ENCODE measurements around the gene MRPL2. TPM values are rescaled to one million over a fixed set of nuclear protein-coding genes. Genes with fewer than 3 reads are reported as not detected.

MRPL2 gene
- polyA plus RNA-seq, 1 donor (not counting 4 experiments of a cell fraction or from before 2014, with no cell fraction given) = 27.4 TPM

DNA sequence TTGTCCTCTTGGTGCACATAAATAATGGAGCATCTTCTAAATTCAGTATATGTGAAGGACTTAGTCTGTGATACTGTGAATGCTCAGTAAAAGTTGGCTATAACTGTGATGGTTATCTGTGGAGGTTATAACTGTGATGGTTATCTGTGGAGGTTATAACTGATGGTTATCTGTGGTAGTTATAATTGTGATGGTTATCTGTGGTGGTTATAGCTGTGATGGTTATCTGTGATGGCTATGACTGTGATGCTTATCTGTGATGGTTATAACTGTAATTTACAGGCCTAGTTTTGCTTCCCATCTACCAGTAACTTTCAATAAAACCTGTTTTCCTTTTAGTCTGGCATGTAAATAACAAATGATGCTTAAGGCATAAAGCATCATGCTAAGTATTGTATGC lies 33.4 kb upstream of the MRPL2 start:
- TF ChIP-seq, protein P1, sequence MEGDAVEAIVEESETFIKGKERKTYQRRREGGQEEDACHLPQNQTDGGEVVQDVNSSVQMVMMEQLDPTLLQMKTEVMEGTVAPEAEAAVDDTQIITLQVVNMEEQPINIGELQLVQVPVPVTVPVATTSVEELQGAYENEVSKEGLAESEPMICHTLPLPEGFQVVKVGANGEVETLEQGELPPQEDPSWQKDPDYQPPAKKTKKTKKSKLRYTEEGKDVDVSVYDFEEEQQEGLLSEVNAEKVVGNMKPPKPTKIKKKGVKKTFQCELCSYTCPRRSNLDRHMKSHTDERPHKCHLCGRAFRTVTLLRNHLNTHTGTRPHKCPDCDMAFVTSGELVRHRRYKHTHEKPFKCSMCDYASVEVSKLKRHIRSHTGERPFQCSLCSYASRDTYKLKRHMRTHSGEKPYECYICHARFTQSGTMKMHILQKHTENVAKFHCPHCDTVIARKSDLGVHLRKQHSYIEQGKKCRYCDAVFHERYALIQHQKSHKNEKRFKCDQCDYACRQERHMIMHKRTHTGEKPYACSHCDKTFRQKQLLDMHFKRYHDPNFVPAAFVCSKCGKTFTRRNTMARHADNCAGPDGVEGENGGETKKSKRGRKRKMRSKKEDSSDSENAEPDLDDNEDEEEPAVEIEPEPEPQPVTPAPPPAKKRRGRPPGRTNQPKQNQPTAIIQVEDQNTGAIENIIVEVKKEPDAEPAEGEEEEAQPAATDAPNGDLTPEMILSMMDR (optimal IDR thresholded peaks at IDR 0.05 in 1 of 3, IDR thresholded peaks at IDR 0.05 in 1 of 3, conservative IDR thresholded peaks at IDR 0.05 in 1 of 3; ENCODE audit: extremely low read depth in 1 of 3, insufficient read depth in 2 of 3, low read length in 3 of 3) = no peak
- no peak for TF ChIP-seq EZH2 (IDR thresholded peaks at IDR 0.05; ENCODE audit: low read length)
- H2AFZ ChIP-seq (ENCODE audit: control insufficient read depth, low read length) = no peak overlapping the region
- peaks cover 77% of the 10 kb centered on the region for H3K79me2 ChIP-seq (ENCODE audit: control insufficient read depth, insufficient read depth, low read length)
- H3K9ac ChIP-seq (ENCODE audit: control insufficient read depth, extremely low read depth, insufficient read depth, low read length) = peak overlapping the region; percentile 74
- no peak for FAIRE-seq
- H3K9me3 ChIP-seq (ENCODE audit: control insufficient read depth, low read depth, low read length) = no peaks in the 10 kb centered on the region
- H3K27ac ChIP-seq (ENCODE audit: control insufficient read depth, insufficient read depth, low read length) = no peak overlapping the region
- no peaks in the 10 kb centered on the region for H3K9me1 ChIP-seq (ENCODE audit: control insufficient read depth, extremely low read depth, insufficient read depth, low read length)
- DNase-seq (ENCODE audit: low read depth, low spot score) = no peak
- H3K4me1 ChIP-seq (ENCODE audit: control insufficient read depth, extremely low read depth, insufficient read depth, low read length) = peaks cover 80% of the 10 kb centered on the region
- H3K27me3 ChIP-seq (ENCODE audit: control insufficient read depth, extremely low read depth, insufficient read depth, low read length) = no peaks in the 10 kb centered on the region
- peaks cover 0 to 5% of the 10 kb centered on the region in 2 experiments for H3K36me3 ChIP-seq (ENCODE audit: control insufficient read depth in 2 of 2, extremely low read depth in 1 of 2, insufficient read depth in 2 of 2, low read length in 2 of 2)
- no peaks in the 10 kb centered on the region for H4K20me1 ChIP-seq (ENCODE audit: control insufficient read depth, extremely low read depth, insufficient read depth, low read length)
- dilution Hi-C loops (cut with MboI; ENCODE audit: extremely low pct_ligation_motif_present, low sequenced_read_pairs) = no loop called here
- peak overlapping the region in 1 of 3 experiments; percentile 72 for H3K4me3 ChIP-seq (ENCODE audit: control insufficient read depth in 2 of 3, extremely low read depth in 1 of 3, insufficient read depth in 2 of 3, low read depth in 1 of 3, low read length in 3 of 3)
- H3K4me2 ChIP-seq (ENCODE audit: control insufficient read depth, extremely low read depth, insufficient read depth, low read depth, low read length) = peak overlapping the region; percentile 91

- FAIRE-seq (no peak), DNase-seq (ENCODE audit: low read depth, low spot score) (no peak)
- H3K9me3 ChIP-seq (ENCODE audit: control insufficient read depth, low read depth, low read length) = no peaks in the 10 kb centered on the region
- peaks cover 0 to 5% of the 10 kb centered on the region in 2 experiments for H3K36me3 ChIP-seq (ENCODE audit: control insufficient read depth in 2 of 2, extremely low read depth in 1 of 2, insufficient read depth in 2 of 2, low read length in 2 of 2)
- H3K9ac ChIP-seq (ENCODE audit: control insufficient read depth, extremely low read depth, insufficient read depth, low read length) = no peak overlapping the region
- no peaks in the 10 kb centered on the region for H3K27me3 ChIP-seq (ENCODE audit: control insufficient read depth, extremely low read depth, insufficient read depth, low read length)
- H3K4me1 ChIP-seq (ENCODE audit: control insufficient read depth, extremely low read depth, insufficient read depth, low read length) = peaks cover 76% of the 10 kb centered on the region
- H3K9me1 ChIP-seq (ENCODE audit: control insufficient read depth, extremely low read depth, insufficient read depth, low read length) = no peaks in the 10 kb centered on the region
- dilution Hi-C loops (cut with MboI; ENCODE audit: extremely low pct_ligation_motif_present, low sequenced_read_pairs) = no loop called here
- no peak overlapping the region for H3K27ac ChIP-seq (ENCODE audit: control insufficient read depth, insufficient read depth, low read length)
- TF ChIP-seq, protein P1 (optimal IDR thresholded peaks at IDR 0.05 in 1 of 3, IDR thresholded peaks at IDR 0.05 in 1 of 3, conservative IDR thresholded peaks at IDR 0.05 in 1 of 3; ENCODE audit: extremely low read depth in 1 of 3, insufficient read depth in 2 of 3, low read length in 3 of 3) = no peak
- TF ChIP-seq EZH2 (IDR thresholded peaks at IDR 0.05; ENCODE audit: low read length) = no peak
- peaks cover 82% of the 10 kb centered on the region for H3K79me2 ChIP-seq (ENCODE audit: control insufficient read depth, insufficient read depth, low read length)
- H2AFZ ChIP-seq (ENCODE audit: control insufficient read depth, low read length) = no peak overlapping the region
- H3K4me3 ChIP-seq (ENCODE audit: control insufficient read depth in 2 of 3, extremely low read depth in 1 of 3, insufficient read depth in 2 of 3, low read depth in 1 of 3, low read length in 3 of 3) = no peak overlapping the region
- no peak overlapping the region for H3K4me2 ChIP-seq (ENCODE audit: control insufficient read depth, extremely low read depth, insufficient read depth, low read depth, low read length)
- no peaks in the 10 kb centered on the region for H4K20me1 ChIP-seq (ENCODE audit: control insufficient read depth, extremely low read depth, insufficient read depth, low read length)
Measured at GRCh38 chr6:43091436-43091991, 32.3 kb upstream of the MRPL2 start.
